ENCODE data around the gene GFY.

Gene GFY

GRCh38 chr19:49403404-49404187 is 21.6 kb upstream of the GFY start (continued):
- TF ChIP-seq, protein P1, sequence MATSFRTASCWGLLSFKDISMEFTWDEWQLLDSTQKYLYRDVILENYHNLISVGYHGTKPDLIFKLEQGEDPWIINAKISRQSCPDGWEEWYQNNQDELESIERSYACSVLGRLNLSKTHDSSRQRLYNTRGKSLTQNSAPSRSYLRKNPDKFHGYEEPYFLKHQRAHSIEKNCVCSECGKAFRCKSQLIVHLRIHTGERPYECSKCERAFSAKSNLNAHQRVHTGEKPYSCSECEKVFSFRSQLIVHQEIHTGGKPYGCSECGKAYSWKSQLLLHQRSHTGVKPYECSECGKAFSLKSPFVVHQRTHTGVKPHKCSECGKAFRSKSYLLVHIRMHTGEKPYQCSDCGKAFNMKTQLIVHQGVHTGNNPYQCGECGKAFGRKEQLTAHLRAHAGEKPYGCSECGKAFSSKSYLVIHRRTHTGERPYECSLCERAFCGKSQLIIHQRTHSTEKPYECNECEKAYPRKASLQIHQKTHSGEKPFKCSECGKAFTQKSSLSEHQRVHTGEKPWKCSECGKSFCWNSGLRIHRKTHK (tag by site-specific recombination; IDR thresholded peaks at IDR 0.05), result no peak
- TF ChIP-seq ZSCAN16 (tag by site-specific recombination; IDR thresholded peaks at IDR 0.05), result no peak
- TF ChIP-seq, protein P2, sequence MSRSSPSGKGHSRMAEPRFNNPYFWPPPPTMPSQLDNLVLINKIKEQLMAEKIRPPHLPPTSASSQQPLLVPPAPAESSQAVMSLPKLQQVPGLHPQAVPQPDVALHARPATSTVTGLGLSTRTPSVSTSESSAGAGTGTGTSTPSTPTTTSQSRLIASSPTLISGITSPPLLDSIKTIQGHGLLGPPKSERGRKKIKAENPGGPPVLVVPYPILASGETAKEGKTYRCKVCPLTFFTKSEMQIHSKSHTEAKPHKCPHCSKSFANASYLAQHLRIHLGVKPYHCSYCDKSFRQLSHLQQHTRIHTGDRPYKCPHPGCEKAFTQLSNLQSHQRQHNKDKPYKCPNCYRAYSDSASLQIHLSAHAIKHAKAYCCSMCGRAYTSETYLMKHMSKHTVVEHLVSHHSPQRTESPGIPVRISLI (tag by site-specific recombination; IDR thresholded peaks at IDR 0.05), result no peak
- TF ChIP-seq, protein P3, sequence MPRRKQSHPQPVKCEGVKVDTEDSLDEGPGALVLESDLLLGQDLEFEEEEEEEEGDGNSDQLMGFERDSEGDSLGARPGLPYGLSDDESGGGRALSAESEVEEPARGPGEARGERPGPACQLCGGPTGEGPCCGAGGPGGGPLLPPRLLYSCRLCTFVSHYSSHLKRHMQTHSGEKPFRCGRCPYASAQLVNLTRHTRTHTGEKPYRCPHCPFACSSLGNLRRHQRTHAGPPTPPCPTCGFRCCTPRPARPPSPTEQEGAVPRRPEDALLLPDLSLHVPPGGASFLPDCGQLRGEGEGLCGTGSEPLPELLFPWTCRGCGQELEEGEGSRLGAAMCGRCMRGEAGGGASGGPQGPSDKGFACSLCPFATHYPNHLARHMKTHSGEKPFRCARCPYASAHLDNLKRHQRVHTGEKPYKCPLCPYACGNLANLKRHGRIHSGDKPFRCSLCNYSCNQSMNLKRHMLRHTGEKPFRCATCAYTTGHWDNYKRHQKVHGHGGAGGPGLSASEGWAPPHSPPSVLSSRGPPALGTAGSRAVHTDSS (tag by site-specific recombination; IDR thresholded peaks at IDR 0.05), result no peak
- TF ChIP-seq PRDM2 (tag by site-specific recombination; IDR thresholded peaks at IDR 0.05; ENCODE audit: borderline replicate concordance), result no peak
- TF ChIP-seq ZNF280C (tag by site-specific recombination; IDR thresholded peaks at IDR 0.05), result no peak
- no peak for TF ChIP-seq ZNF324 (tag by site-specific recombination; IDR thresholded peaks at IDR 0.05)
- TF ChIP-seq ZNF600 (tag by site-specific recombination; IDR thresholded peaks at IDR 0.05), result peak; percentile 96
- no peak for TF ChIP-seq ZNF621 (tag by site-specific recombination; IDR thresholded peaks at IDR 0.05)
- TF ChIP-seq ZNF175 (tag by site-specific recombination; IDR thresholded peaks at IDR 0.05), result no peak
- no peak for TF ChIP-seq ZNF416 (tag by site-specific recombination; IDR thresholded peaks at IDR 0.05)
- TF ChIP-seq ZNF274 (IDR thresholded peaks at IDR 0.05; ENCODE audit: low read length), result no peak
- no peak for TF ChIP-seq ZNF274 (tag by site-specific recombination; IDR thresholded peaks at IDR 0.05; ENCODE audit: borderline replicate concordance)
- TF ChIP-seq, protein P4, sequence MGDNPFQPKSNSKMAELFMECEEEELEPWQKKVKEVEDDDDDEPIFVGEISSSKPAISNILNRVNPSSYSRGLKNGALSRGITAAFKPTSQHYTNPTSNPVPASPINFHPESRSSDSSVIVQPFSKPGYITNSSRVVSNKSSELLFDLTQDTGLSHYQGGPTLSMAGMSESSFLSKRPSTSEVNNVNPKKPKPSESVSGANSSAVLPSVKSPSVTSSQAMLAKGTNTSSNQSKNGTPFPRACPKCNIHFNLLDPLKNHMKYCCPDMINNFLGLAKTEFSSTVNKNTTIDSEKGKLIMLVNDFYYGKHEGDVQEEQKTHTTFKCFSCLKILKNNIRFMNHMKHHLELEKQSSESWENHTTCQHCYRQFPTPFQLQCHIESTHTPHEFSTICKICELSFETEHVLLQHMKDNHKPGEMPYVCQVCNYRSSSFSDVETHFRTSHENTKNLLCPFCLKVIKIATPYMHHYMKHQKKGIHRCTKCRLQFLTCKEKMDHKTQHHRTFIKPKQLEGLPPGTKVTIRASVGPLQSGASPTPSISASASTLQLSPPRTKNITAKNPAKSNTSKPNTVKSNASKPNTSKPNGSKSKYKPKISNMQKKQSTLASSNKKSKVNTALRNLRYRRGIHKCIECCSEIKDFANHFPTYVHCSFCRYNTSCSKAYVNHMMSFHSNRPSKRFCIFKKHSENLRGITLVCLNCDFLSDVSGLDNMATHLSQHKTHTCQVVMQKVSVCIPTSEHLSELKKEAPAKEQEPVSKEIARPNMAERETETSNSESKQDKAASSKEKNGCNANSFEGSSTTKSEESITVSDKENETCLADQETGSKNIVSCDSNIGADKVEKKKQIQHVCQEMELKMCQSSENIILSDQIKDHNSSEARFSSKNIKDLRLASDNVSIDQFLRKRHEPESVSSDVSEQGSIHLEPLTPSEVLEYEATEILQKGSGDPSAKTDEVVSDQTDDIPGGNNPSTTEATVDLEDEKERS (tag by site-specific recombination; IDR thresholded peaks at IDR 0.05), result no peak; the same call in 1 of the 2 replicates
- TF ChIP-seq MEIS1 (CRISPR knock-in tag; IDR thresholded peaks at IDR 0.05; ENCODE audit: borderline replicate concordance), result no peak
- TF ChIP-seq ZNF707 (tag by site-specific recombination; IDR thresholded peaks at IDR 0.05), result no peak
- no peak for TF ChIP-seq SCRT2 (tag by site-specific recombination; IDR thresholded peaks at IDR 0.05)
- no peak for TF ChIP-seq ZBTB8A (tag by site-specific recombination; IDR thresholded peaks at IDR 0.05)
- no peak for TF ChIP-seq ZNF266 (tag by site-specific recombination; IDR thresholded peaks at IDR 0.05; ENCODE audit: low read depth)
- TF ChIP-seq, protein P5, sequence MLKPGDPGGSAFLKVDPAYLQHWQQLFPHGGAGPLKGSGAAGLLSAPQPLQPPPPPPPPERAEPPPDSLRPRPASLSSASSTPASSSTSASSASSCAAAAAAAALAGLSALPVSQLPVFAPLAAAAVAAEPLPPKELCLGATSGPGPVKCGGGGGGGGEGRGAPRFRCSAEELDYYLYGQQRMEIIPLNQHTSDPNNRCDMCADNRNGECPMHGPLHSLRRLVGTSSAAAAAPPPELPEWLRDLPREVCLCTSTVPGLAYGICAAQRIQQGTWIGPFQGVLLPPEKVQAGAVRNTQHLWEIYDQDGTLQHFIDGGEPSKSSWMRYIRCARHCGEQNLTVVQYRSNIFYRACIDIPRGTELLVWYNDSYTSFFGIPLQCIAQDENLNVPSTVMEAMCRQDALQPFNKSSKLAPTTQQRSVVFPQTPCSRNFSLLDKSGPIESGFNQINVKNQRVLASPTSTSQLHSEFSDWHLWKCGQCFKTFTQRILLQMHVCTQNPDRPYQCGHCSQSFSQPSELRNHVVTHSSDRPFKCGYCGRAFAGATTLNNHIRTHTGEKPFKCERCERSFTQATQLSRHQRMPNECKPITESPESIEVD (tag by site-specific recombination; IDR thresholded peaks at IDR 0.05), result no peak
- TF ChIP-seq ZNF341 (tag by site-specific recombination; IDR thresholded peaks at IDR 0.05; ENCODE audit: low read depth), result peak; percentile 96
- no peak for TF ChIP-seq ZNF677 (tag by site-specific recombination; IDR thresholded peaks at IDR 0.05)
